Testis (tissue), 2 donors: ENCODE measurements around the gene FIZ1.
"Not testable (repeated sequence)": the region's sequence is repeated elsewhere in the genome, so short reads cannot be mapped to it uniquely, and the experiment has no call there.

Experiments
- CTCF ChIP-seq, 3 experiments: fragments of 450-650 bp in 2 of 3; fragments of 200-600 bp in 1 of 3; sonication (generic) in 1 of 3; IDR thresholded peaks; one replicate each; pipeline ENCODE4 v1.5.1; 2016 to 2019; ENCODE audit warnings: antibody characterized with exemption in 3 of 3, mild to moderate bottlenecking in 2 of 3, moderate library complexity in 1 of 3
- POLR2A ChIP-seq: fragments of 450-650 bp; IDR thresholded peaks from one replicate; pipeline ENCODE4 v1.6.1; 2017; ENCODE audit warnings: antibody characterized with exemption, mild to moderate bottlenecking, moderate library complexity

- TF ChIP-seq CTCF (IDR thresholded peaks at IDR 0.05); POLR2A: not testable (repeated sequence)
Observed at GRCh38 chr19:55569477-55569876, 29.8 kb downstream of the FIZ1 start.
